C4-2B (cell line): ENCODE data around the gene HSPG2.

Experiments used
- ZFX ChIP-seq: fragments of 450-650 bp; IDR thresholded peaks from 2 replicates; pipeline ENCODE4 v1.6.1; 2017
- TF ChIP-seq, protein P1 (sequence below): fragments of 450-650 bp; conservative IDR thresholded peaks from 2 replicates; pipeline ENCODE4 v1.5.1; 2017; ENCODE audit warnings: mild to moderate bottlenecking

DNA sequence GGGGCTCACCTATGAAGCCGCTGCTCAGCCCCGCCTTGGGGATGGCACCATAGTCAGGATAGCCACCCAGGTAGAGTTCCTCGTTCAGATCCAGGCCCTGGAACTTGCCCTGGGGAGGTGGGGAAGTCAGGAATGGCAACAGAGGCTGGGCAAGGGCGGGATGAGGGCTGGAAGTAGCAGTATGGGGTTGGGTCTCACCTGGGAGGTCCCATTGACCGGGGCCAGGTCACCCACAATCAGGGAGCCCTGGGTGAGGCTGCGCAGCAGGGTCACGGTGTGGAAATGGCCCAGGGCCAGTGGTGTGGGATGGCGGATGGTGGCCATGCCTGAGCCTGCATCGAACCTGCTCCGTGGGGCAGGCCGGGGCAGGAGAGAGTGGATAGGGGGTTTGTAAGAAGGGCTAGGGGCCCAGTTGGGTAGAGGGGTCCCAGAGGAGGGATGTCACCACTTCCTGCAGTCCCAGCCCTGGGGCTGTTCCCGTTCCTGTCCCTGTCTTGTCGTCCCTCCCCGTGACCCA lies 105.6 kb downstream of the HSPG2 start:
- TF ChIP-seq, protein P1, sequence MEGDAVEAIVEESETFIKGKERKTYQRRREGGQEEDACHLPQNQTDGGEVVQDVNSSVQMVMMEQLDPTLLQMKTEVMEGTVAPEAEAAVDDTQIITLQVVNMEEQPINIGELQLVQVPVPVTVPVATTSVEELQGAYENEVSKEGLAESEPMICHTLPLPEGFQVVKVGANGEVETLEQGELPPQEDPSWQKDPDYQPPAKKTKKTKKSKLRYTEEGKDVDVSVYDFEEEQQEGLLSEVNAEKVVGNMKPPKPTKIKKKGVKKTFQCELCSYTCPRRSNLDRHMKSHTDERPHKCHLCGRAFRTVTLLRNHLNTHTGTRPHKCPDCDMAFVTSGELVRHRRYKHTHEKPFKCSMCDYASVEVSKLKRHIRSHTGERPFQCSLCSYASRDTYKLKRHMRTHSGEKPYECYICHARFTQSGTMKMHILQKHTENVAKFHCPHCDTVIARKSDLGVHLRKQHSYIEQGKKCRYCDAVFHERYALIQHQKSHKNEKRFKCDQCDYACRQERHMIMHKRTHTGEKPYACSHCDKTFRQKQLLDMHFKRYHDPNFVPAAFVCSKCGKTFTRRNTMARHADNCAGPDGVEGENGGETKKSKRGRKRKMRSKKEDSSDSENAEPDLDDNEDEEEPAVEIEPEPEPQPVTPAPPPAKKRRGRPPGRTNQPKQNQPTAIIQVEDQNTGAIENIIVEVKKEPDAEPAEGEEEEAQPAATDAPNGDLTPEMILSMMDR = no peak
- TF ChIP-seq ZFX = no peak
